Stimulated activated CD8-positive, alpha-beta memory T cell treated with anti-CD3 and anti-CD28 coated beads, Interleukin-7, amount 100 ng/mL, for 4 hours (primary cell): ENCODE measurements around the gene GALC.

Experiments
- DNase-seq, 2 donors: peaks; one replicate each; pipeline ENCODE4 v3.0.0-alpha.2; 2020; ENCODE audit warnings: low read depth in 2 of 2

The GALC gene

GRCh38 chr14:87960013-87960787 is 32.8 kb downstream of the GALC start:
- DNase-seq = peak in 1 of 2 donors; percentile 2

- no peak for DNase-seq
Observed at GRCh38 chr14:87955501-87955900, 37.5 kb downstream of the GALC start.

- no peak for DNase-seq
Observed at GRCh38 chr14:87952307-87953094, 40.5 kb downstream of the GALC start.

GRCh38 chr14:87944987-87945604 is 47.9 kb downstream of the GALC start:
- no peak for DNase-seq

- DNase-seq = no peak
Observed at GRCh38 chr14:87940894-87941293, 52.1 kb downstream of the GALC start.

GRCh38 chr14:87940382-87940781 is 52.6 kb downstream of the GALC start:
- no peak for DNase-seq

- DNase-seq = no peak
Observed at GRCh38 chr14:87935886-87936285, 57.1 kb downstream of the GALC start.

GRCh38 chr14:87935081-87935828 is 57.7 kb downstream of the GALC start:
- DNase-seq = no peak

GRCh38 chr14:87934185-87934584 is 58.8 kb downstream of the GALC start:
- DNase-seq = no peak

GRCh38 chr14:87916886-87917275 is 76.1 kb downstream of the GALC start:
- no peak for DNase-seq

GRCh38 chr14:87916103-87916885 is 76.7 kb downstream of the GALC start:
- no peak for DNase-seq

- DNase-seq = no peak
Observed at GRCh38 chr14:87908550-87908949, 84.4 kb downstream of the GALC start.

GRCh38 chr14:87901652-87902051 is 91.3 kb downstream of the GALC start:
- no peak for DNase-seq

GRCh38 chr14:87901236-87901635 is 91.7 kb downstream of the GALC start:
- DNase-seq = no peak

GRCh38 chr14:87899228-87899627 is 93.8 kb downstream of the GALC start:
- no peak for DNase-seq

- DNase-seq = no peak
Observed at GRCh38 chr14:87898301-87898700, 94.7 kb downstream of the GALC start.

- no peak for DNase-seq
Observed at GRCh38 chr14:87896393-87897380, 96.3 kb downstream of the GALC start.

- no peak for DNase-seq
Observed at GRCh38 chr14:87894920-87895319, 98.1 kb downstream of the GALC start.

GRCh38 chr14:87892763-87893162 is 100.2 kb downstream of the GALC start:
- no peak for DNase-seq
